ENCODE results near the gene MKLN1. TPM values are rescaled to one million over a fixed set of nuclear protein-coding genes. Genes with fewer than 3 reads are reported as not detected.
"Not testable (repeated sequence)": the region's sequence is repeated elsewhere in the genome, so short reads cannot be mapped to it uniquely, and the experiment has no call there.

The MKLN1 gene
- total RNA-seq, 1 donor from 2014 or later, result 38.3 TPM

DNA sequence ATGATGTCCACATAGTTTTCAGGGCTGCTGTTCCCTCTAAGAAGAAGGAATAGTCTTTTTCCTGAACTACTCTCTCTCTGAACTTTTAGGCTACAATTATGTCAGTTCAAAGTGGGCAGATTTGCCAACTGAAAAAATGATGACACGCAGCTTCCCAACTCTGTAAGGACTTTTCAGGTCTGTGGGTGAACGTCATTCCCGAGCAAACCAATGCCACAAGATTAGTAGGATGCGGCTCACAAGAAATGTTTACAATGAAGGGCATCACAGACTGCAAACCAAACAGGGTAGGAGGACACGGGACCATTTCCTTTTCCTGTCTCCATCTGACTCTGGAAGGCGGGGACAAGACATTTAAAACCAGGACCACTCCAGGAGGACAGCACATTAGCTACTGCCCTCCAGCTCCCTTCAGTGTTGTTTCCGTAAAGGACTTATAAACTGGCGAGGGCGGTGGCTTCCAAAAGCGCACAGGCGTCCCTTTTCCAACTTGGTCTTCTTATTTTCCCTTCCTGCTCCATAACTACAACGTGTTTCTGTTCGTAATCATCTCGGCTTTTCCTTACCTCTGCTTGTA, 539 bp upstream of the MKLN1 start:
- Mint-ChIP-seq H3K4me3 (peak overlapping the region; percentile 99), H3K27me3 (no peaks in the 10 kb centered on the region), H3K4me1 (peaks cover 45% of the 10 kb centered on the region), H3K9me3 (peaks cover 3% of the 10 kb centered on the region), H3K27ac (peak overlapping the region; percentile 97), H3K36me3 (ENCODE audit: low read depth) (peaks cover 12% of the 10 kb centered on the region)
- intact Hi-C loops (cut with micrococcal nuclease), result loop anchor here (1.0 to 5.0 kb wide), 7 partner anchors 40 to 365 kb away; no protein-coding TSS in a partner anchor
- DNase-seq, result peak; percentile 78

DNA sequence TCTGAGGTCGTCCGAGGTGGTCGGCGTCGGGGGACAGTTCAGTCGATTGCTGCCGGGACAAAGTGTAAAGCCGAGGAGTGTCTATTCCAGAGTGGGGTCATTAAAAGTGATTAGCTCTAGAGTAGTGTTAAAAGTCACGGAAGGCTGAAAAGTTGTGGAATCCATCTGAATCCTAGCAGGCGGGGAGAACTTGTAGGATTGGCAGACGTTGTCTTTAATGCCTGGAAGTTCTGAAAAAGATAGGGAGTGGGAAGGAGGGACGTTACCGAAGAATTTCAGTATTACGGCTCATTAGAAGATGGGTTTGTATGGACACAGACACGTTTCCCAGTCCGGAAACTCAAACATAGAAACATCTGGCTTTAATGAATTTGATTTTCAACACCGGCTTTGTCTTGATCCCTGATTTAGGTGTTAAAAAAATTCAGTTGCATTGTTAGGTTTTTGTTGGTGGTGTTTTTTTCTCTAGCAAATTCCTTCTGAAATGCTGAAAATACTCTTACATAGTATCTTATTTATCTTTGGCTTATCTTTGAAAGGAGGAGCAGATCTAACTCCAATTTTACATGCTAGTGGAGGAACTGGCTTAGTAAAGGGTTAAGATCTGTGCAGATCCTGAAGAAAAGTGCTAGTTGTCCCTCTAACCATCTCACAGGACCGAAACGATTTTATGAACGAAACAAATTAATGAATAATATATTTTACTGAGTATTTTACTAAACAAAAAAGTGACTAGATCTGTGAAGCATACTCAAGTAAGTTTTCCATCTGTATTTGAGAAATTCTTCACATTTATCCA, 900 bp downstream of the MKLN1 start:
- H3K27ac Mint-ChIP-seq, result peak overlapping the region; percentile 97
- peaks cover 3% of the 10 kb centered on the region for H3K9me3 Mint-ChIP-seq
- H3K4me1 Mint-ChIP-seq, result peaks cover 45% of the 10 kb centered on the region
- H3K4me3 Mint-ChIP-seq, result peak overlapping the region; percentile 99
- no peak for DNase-seq
- H3K27me3 Mint-ChIP-seq, result no peaks in the 10 kb centered on the region
- H3K36me3 Mint-ChIP-seq (ENCODE audit: low read depth), result peaks cover 14% of the 10 kb centered on the region
- intact Hi-C loops (cut with micrococcal nuclease), result loop anchor here (1.0 to 5.0 kb wide), 7 partner anchors 39 to 416 kb away; no protein-coding TSS in a partner anchor

DNA sequence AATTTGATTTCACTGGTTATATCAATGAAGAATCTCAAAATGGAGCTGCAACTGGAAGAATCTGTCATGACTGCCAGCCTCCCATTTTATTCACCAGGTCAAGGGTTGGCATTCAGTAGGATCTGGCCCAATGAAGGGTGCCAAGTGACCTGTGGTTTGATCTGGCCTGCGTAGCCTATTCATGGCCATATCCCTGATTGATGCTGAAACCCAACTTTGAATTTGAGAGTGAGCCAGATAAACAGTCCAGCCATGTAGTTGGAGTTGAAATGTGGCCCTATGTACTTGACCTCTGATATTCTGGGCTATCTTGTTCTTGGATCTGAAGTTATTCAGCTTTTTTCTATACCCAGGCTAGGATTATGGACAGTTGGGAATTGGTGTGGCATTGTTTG, 1.5 kb downstream of the MKLN1 start:
- H3K4me1 Mint-ChIP-seq, result peaks cover 46% of the 10 kb centered on the region
- H3K9me3 Mint-ChIP-seq, result peaks cover 3% of the 10 kb centered on the region
- intact Hi-C loops (cut with micrococcal nuclease), result loop anchor here (2.0 to 5.0 kb wide), 6 partner anchors 38 to 416 kb away; no protein-coding TSS in a partner anchor
- no peak overlapping the region for H3K27ac Mint-ChIP-seq
- DNase-seq, result no peak
- H3K36me3 Mint-ChIP-seq (ENCODE audit: low read depth), result peaks cover 18% of the 10 kb centered on the region
- H3K27me3 Mint-ChIP-seq, result no peaks in the 10 kb centered on the region
- H3K4me3 Mint-ChIP-seq, result peak overlapping the region; percentile 99

DNA sequence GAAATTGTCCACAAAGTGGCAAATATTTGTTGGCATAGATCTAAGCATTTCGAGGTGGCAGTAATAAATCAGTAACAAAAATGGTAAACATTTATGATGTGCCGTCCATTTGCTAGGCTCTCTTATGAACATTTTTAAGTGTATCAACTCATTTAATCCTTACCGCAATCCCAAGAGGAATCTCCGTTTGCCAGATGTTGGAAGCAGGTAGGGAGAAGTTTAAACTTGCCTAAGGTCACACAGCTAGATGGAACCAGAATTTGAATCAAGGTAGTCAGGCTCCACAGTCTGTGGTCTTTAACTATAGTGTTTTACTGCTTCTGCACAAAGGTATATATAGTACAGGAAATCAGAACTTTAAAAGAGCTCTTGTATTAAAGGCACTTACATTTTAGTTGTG, 2.6 kb downstream of the MKLN1 start:
- intact Hi-C loops (cut with micrococcal nuclease), result no loop called here
- Mint-ChIP-seq H3K4me1 (peaks cover 40% of the 10 kb centered on the region), H3K27me3 (no peaks in the 10 kb centered on the region), H3K9me3 (peaks cover 3% of the 10 kb centered on the region), H3K27ac (no peak overlapping the region), H3K36me3 (ENCODE audit: low read depth) (peaks cover 21% of the 10 kb centered on the region), H3K4me3 (peak overlapping the region; percentile 57)
- no peak for DNase-seq

DNA sequence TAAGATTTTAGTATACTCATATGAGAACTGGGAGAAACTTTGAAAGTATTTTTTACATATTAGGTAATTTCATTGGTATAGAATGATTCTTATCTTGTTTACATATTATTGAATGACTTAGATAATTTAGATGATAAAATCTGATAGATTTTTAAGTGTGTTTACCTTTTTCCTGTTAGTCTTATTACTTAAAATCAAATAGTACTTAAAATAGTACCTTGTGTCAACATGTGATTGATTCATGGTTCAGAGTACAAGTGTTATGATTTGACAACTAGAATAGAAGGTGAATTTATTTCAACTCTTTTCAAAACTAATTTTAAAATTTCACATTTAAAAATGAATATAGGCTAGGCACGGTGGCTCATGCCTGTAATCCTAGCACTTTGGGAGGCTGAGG, 4.1 kb downstream of the MKLN1 start:
- intact Hi-C loops (cut with micrococcal nuclease), result no loop called here
- no peak for DNase-seq
- Mint-ChIP-seq H3K27me3 (no peaks in the 10 kb centered on the region), H3K9me3 (peaks cover 14% of the 10 kb centered on the region), H3K4me3 (no peak overlapping the region), H3K36me3 (ENCODE audit: low read depth) (peaks cover 33% of the 10 kb centered on the region), H3K27ac (no peak overlapping the region), H3K4me1 (peaks cover 32% of the 10 kb centered on the region)

DNA sequence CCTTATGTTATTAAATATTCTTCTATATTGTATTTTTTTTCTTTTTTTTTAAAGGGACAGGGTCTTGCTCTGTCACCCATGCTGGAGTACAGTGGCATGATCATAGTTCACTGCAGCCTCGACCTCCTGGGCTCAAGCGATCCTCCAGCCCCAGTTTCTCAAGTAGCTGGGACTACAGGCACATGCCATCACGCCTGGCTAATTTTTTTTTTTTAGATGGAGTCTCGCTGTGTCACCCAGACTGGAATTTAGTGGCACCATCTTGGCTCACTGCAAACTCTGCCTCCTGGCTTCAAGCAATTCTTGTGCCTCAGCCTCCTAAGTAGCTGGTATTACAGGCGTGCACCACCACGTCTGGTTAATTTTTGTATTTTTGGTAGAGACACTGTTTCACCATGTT, 5.1 kb downstream of the MKLN1 start:
- DNase-seq; H3K4me3 Mint-ChIP-seq; H3K27ac Mint-ChIP-seq; intact Hi-C loops (cut with micrococcal nuclease); H3K27me3 Mint-ChIP-seq: not testable (repeated sequence)
- H3K36me3 Mint-ChIP-seq (ENCODE audit: low read depth), result peaks cover 39% of the 10 kb centered on the region
- H3K4me1 Mint-ChIP-seq, result peaks cover 25% of the 10 kb centered on the region
- H3K9me3 Mint-ChIP-seq, result peaks cover 20% of the 10 kb centered on the region

DNA sequence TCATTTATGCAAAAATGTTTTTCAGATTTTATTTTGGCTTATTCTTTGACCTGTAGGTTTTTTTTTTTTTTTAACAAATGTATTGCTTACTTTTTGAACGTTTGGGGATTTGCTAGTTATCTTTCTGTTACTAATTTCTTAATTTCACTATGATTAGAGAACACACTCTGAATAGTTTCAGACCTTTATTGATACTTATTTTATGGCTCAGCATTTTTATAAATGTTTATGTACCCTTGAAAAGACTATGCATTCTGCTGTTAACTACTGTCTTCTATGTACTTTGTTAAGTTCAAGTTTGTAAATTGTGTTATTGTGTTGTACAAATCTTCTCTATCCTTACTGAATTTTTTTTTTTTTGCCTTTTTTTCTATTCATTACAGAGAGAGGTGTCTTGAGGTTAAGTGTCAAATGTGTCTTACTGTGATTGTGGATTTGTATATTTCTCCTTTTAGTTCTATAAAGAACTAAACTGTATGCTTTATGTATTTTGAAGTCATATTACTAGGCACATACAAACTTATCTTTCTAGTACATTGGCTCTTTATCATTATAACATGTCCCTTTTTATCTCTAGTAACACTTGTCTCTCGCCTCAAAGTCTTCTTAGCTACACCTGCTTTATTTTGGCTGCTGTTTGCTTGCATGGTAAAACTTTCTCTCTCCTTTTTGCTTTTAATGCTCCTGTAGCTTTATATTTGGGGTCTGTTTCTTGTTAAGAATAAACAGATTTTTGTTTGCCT, 8.1 kb downstream of the MKLN1 start:
- H3K4me3 Mint-ChIP-seq, result no peak overlapping the region
- H3K4me1 Mint-ChIP-seq, result peaks cover 9% of the 10 kb centered on the region
- H3K27ac Mint-ChIP-seq, result no peak overlapping the region
- no peaks in the 10 kb centered on the region for H3K27me3 Mint-ChIP-seq
- H3K36me3 Mint-ChIP-seq (ENCODE audit: low read depth), result peaks cover 54% of the 10 kb centered on the region
- intact Hi-C loops (cut with micrococcal nuclease), result no loop called here
- peaks cover 27% of the 10 kb centered on the region for H3K9me3 Mint-ChIP-seq
- DNase-seq, result no peak

DNA sequence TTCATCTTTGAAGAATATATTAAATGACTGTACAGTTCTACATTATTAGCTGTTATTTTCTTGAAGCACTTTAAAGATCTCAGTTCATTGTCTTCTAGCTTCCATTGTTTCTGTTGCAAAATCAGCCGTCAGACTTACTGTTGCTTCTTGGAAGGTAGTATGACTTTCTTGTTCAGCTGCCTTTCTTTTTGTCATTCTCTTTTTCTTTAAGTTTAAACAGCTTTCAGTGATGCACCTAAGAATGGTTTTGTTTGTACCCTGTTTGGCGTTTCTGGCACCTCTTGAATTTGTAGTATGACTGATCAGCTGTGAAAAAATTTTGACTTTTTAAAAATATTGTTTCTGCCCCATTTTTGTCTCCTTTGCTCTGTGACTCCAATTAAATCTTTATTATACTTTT, 9.3 kb downstream of the MKLN1 start:
- no peak for DNase-seq
- H3K9me3 Mint-ChIP-seq, result peaks cover 24% of the 10 kb centered on the region
- peaks cover 10% of the 10 kb centered on the region for H3K4me1 Mint-ChIP-seq
- H3K4me3 Mint-ChIP-seq, result no peak overlapping the region
- intact Hi-C loops (cut with micrococcal nuclease), result no loop called here
- no peak overlapping the region for H3K27ac Mint-ChIP-seq
- peaks cover 56% of the 10 kb centered on the region for H3K36me3 Mint-ChIP-seq (ENCODE audit: low read depth)
- no peaks in the 10 kb centered on the region for H3K27me3 Mint-ChIP-seq

DNA sequence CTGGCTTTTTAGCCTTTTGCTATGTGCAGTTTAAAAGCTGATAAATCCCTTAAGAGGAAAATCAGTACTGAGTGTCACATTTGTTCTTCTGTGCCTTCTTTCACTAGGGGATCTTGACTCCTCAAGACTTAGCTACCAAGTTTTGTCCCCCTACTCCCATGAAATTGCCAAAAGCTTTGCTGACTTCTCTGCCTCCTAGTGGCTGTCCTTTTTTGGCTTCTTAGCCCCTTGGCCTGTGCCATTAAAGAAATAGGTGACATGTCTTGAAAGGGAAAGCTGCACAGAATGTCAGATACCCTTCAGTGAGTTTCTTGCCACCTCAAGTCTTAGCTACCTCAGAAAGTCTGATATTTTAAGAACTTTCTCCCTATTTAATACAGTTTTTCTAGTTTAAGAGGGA, 10.5 kb downstream of the MKLN1 start:
- Mint-ChIP-seq H3K27me3 (no peaks in the 10 kb centered on the region), H3K4me1 (peaks cover 13% of the 10 kb centered on the region), H3K36me3 (ENCODE audit: low read depth) (peaks cover 63% of the 10 kb centered on the region)

DNA sequence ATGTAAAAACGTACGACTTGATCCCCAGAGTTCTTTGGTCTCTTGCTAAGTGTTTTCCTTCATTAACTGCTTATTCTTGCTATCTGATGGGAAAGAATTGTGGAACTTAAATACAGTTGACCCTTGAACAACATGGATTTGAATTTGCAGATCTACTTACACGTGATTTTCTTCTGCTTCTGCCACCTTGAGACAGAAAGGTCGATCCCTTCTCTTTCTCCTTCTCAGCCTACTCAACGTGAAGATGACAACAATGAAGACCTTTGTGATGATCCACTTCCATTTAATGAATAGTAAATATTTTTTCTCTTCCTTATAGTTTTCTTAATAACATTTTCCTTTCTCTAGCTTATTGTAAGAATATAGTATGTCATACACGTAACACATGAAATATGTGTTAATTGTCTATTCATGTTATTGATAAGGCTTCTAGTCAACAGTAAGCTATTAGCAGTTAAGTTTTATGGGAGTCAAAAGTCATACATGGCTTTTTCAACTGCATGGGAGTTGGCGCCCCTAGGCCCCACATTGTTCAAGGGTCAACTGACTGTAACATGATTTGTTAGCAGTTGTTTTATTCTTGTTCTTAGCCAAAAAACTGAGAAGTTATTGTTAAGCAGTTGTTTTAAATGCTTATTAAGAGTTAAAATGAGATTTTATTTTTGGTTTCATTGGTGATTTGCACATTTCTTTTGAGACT, 11.2 kb downstream of the MKLN1 start:
- H3K36me3 Mint-ChIP-seq (ENCODE audit: low read depth), result peaks cover 59% of the 10 kb centered on the region
- DNase-seq, result no peak
- H3K4me1 Mint-ChIP-seq, result peaks cover 13% of the 10 kb centered on the region
- peaks cover 24% of the 10 kb centered on the region for H3K9me3 Mint-ChIP-seq
- intact Hi-C loops (cut with micrococcal nuclease), result no loop called here
- no peak overlapping the region for H3K27ac Mint-ChIP-seq
- no peak overlapping the region for H3K4me3 Mint-ChIP-seq
- H3K27me3 Mint-ChIP-seq, result no peaks in the 10 kb centered on the region

More for the DNA sequence above, 10.5 kb downstream of the MKLN1 start:
- no peak for DNase-seq
- H3K4me3 Mint-ChIP-seq, result no peak overlapping the region
- peaks cover 24% of the 10 kb centered on the region for H3K9me3 Mint-ChIP-seq
- intact Hi-C loops (cut with micrococcal nuclease), result no loop called here
- no peak overlapping the region for H3K27ac Mint-ChIP-seq

DNA sequence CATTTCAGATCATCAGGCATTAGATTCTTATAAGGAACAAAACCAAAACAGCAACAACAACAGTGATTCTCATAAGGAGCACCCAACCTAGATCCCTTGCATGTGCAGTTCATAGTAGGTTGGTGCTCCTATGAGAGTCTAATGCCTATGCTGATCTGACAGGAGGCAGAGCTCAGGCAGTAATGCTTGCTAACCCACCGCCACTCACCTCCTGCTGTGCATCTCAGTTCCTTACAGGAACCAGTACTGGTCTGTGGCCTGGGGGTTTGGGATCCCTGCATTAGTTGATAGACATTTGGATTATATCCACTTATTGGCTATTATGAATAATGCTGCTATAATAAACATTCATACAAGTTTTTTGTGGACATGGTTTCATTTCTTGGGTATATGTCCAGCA, 14.0 kb downstream of the MKLN1 start:
- DNase-seq, result no peak
- H3K27me3 Mint-ChIP-seq, result no peaks in the 10 kb centered on the region
- intact Hi-C loops (cut with micrococcal nuclease), result no loop called here
- no peak overlapping the region for H3K27ac Mint-ChIP-seq
- peaks cover 43% of the 10 kb centered on the region for H3K36me3 Mint-ChIP-seq (ENCODE audit: low read depth)
- no peak overlapping the region for H3K4me3 Mint-ChIP-seq
- peaks cover 9% of the 10 kb centered on the region for H3K4me1 Mint-ChIP-seq
- H3K9me3 Mint-ChIP-seq, result peaks cover 14% of the 10 kb centered on the region

DNA sequence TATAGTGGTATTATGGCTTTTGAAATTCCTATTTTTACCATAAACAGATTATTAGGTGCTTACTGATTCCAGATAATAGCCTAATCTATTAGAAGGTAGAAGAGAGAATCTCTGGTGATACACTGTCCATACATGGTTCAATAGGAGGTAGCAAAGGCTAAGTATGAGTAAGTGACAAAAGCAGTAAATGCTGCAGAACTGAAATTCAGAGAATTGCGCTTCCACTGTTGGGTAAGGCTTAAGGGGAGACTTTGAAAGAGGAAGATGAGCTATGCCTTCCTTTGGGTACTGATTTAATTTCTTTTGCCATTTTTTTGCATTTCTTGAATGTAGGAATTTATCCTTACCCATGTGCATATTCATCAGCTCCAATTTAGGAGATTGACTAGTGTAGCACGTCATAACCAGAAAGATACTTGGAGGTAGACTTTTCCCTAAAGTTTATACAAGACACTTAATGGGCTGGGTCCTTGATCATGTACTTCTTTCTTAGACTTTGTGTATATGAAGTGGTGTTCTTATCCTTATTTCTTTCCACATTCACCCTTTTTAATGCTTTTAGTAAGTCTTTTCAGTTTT, 15.3 kb downstream of the MKLN1 start:
- Mint-ChIP-seq H3K9me3 (peaks cover 7% of the 10 kb centered on the region), H3K27ac (no peak overlapping the region), H3K27me3 (no peaks in the 10 kb centered on the region), H3K4me1 (peaks cover 14% of the 10 kb centered on the region), H3K4me3 (no peak overlapping the region), H3K36me3 (ENCODE audit: low read depth) (peaks cover 35% of the 10 kb centered on the region)
- intact Hi-C loops (cut with micrococcal nuclease), result no loop called here
- DNase-seq, result no peak

DNA sequence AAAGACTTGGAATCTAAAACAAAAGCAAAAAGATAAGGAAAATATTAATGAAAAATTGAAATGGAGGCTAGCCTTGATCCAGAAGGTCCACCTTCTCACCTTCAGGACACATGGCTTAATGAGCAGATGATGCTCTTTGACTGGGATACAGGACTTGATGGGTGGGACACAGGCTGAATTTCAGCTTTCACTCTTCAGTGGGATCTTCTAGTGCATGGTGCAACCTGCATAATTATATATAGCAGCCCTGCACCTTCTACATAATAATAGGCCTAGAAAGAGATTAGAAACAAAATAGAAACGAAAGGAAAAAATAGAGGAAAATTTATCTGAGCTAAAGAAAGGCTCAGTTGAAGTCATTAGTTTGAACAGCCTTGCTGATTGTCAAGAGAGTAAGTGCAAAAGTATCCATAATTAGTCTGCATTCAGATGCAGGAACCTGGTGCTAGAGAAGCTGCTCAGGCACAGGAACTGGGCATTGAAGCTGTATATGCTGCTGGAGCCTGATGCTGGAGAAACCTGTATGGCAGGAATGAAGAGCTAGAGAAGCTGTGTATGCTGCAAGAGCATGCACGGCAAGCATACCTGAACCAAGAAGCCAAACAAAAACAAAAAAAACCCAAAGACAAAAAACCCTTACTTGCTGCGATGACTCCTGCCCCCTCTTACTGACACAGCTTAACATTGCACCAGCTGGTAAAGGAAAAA, 19.4 kb downstream of the MKLN1 start:
- no peak for DNase-seq
- Mint-ChIP-seq H3K9me3 (peaks cover 4% of the 10 kb centered on the region), H3K27me3 (no peaks in the 10 kb centered on the region), H3K4me3 (no peak overlapping the region), H3K27ac (no peak overlapping the region), H3K4me1 (peaks cover 13% of the 10 kb centered on the region), H3K36me3 (ENCODE audit: low read depth) (peaks cover 22% of the 10 kb centered on the region)
- intact Hi-C loops (cut with micrococcal nuclease), result no loop called here

All from activated CD4-positive, alpha-beta T cell treated with anti-CD3 and anti-CD28 coated beads, Interleukin-2, amount 10 ng/mL, durations not matched to agents 24 days and 14 days (primary cell).